B cell (primary cell): ENCODE results near the gene MAD1L1. TPM values are rescaled to one million over a fixed set of nuclear protein-coding genes. Genes with fewer than 3 reads are reported as not detected.

Experiments used
- ATAC-seq: fragments of 200-7000 bp; cut with Tn5 transposase; one replicate; pipeline ENCODE4 v1.10.0; 2021; ENCODE audit warnings: low read depth, mild to moderate bottlenecking, moderate number of reproducible peaks, moderate library complexity
- CTCF ChIA-PET: fragments of 350-600 bp; sonication (Branson Sonifier 250); formaldehyde crosslinking; loops from one replicate; lab custom pipeline; 2021; ENCODE audit warnings: antibody characterized with exemption, inconsistent platforms; lab: Charles Lee
- POLR2A ChIA-PET: fragments of 350-600 bp; sonication (Branson Sonifier 250); formaldehyde crosslinking; loops from one replicate; lab custom pipeline; 2021; ENCODE audit warnings: antibody characterized with exemption; lab: Charles Lee
- DNase-seq: peaks from one replicate; pipeline ENCODE4 v3.0.0; 2013
- H2AFZ ChIP-seq: 2 replicates; pipeline ENCODE4 v1.6.1; 2012; ENCODE audit warnings: mild to moderate bottlenecking, low read depth, low read length; ENCODE audit not compliant: insufficient read depth, poor library complexity, severe bottlenecking
- H3K27ac ChIP-seq, 2 donors: 1 replicate in 1 of 2; 2 replicates in 1 of 2; pipeline ENCODE4 v1.5.1; 2012 to 2013; ENCODE audit warnings: low read length in 2 of 2, mild to moderate bottlenecking in 2 of 2, moderate library complexity in 1 of 2
- H3K27me3 ChIP-seq, 4 experiments: fragments of 200-600 bp in 1 of 4; sonication (generic) in 1 of 4; replicated peaks in 1 of 4; 1 replicate in 2 of 4; 2 replicates in 2 of 4; pipeline versions ENCODE4 v1.6.1 to v1.7.0; 2013 to 2016; ENCODE audit warnings: low read length in 3 of 4, mild to moderate bottlenecking in 2 of 4, mixed read lengths in 1 of 4, moderate library complexity in 1 of 4; ENCODE audit not compliant: insufficient read depth in 4 of 4, control insufficient read depth in 3 of 4; ENCODE audit errors: control extremely low read depth in 1 of 4
- H3K36me3 ChIP-seq, 2 experiments: replicated peaks in 1 of 2; 1 replicate in 1 of 2; 2 replicates in 1 of 2; pipeline versions ENCODE4 v1.6.1 to v1.7.1; 2013; ENCODE audit warnings: low read length in 1 of 2; ENCODE audit not compliant: insufficient read depth in 2 of 2, control insufficient read depth in 1 of 2; ENCODE audit errors: control extremely low read depth in 1 of 2, extremely low read depth in 1 of 2
- H3K4me1 ChIP-seq, 2 donors: fragments of 200-600 bp in 1 of 2; sonication (generic) in 1 of 2; 1 replicate in 1 of 2; 2 replicates in 1 of 2; pipeline versions ENCODE4 v1.5.1 to v1.6.1; 2013 to 2017; ENCODE audit warnings: low read length in 2 of 2; ENCODE audit not compliant: control insufficient read depth in 2 of 2, insufficient read depth in 2 of 2
- H3K4me2 ChIP-seq: replicated peaks from 2 replicates; pipeline ENCODE3; 2012; ENCODE audit warnings: mild to moderate bottlenecking, low read depth, low read length; ENCODE audit not compliant: poor library complexity, severe bottlenecking
- H3K4me3 ChIP-seq, 5 experiments: fragments of 200-600 bp in 1 of 5; sonication (generic) in 1 of 5; 1 replicate in 3 of 5; 2 replicates in 2 of 5; pipeline versions ENCODE4 v1.5.1 to v1.7.0; 2011 to 2016; ENCODE audit warnings: low read length in 4 of 5, mild to moderate bottlenecking in 4 of 5, low read depth in 2 of 5, control low read depth in 1 of 5, moderate library complexity in 1 of 5; ENCODE audit not compliant: insufficient read depth in 1 of 5; ENCODE audit errors: control extremely low read depth in 1 of 5, extremely low read depth in 1 of 5
- H3K79me2 ChIP-seq: fragments of 200-600 bp; sonication (generic); one replicate; pipeline ENCODE4 v1.6.0; 2016; ENCODE audit warnings: low read length; ENCODE audit not compliant: control insufficient read depth, insufficient read depth
- H3K9ac ChIP-seq: fragments of 200-600 bp; sonication (generic); 2 replicates; pipeline ENCODE4 v1.6.1; 2017; ENCODE audit warnings: mild to moderate bottlenecking, low read length, moderate library complexity
- H3K9me3 ChIP-seq, 3 donors: one replicate each; pipeline versions ENCODE4 v1.6.1 to v1.7.1; 2013; ENCODE audit warnings: low read length in 2 of 3; ENCODE audit not compliant: control insufficient read depth in 2 of 3, insufficient read depth in 1 of 3; ENCODE audit errors: control extremely low read depth in 1 of 3
- H4K20me1 ChIP-seq: 2 replicates; pipeline ENCODE4 v1.6.0; 2012; ENCODE audit warnings: mild to moderate bottlenecking, low read length; ENCODE audit not compliant: insufficient read depth, control insufficient read depth, poor library complexity, severe bottlenecking
- H3K27ac Mint-ChIP-seq: one replicate; pipeline ENCODE4 v1.8.0; 2021; ENCODE audit warnings: mixed read lengths
- H3K27me3 Mint-ChIP-seq: one replicate; pipeline ENCODE4 v1.8.0; 2021; ENCODE audit warnings: mixed read lengths
- H3K4me1 Mint-ChIP-seq: one replicate; pipeline ENCODE4 v1.8.0; 2021; ENCODE audit warnings: mixed read lengths
- H3K4me3 Mint-ChIP-seq: one replicate; pipeline ENCODE4 v1.8.0; 2021; ENCODE audit warnings: mixed read lengths
- H3K9me3 Mint-ChIP-seq: one replicate; pipeline ENCODE4 v1.8.0; 2022; ENCODE audit warnings: mixed read lengths; ENCODE audit not compliant: insufficient read depth
- EZH2 ChIP-seq: IDR thresholded peaks from 2 replicates; pipeline ENCODE4 v1.6.1; 2012; ENCODE audit warnings: borderline replicate concordance, low read depth, mild to moderate bottlenecking, moderate library complexity, low read length; ENCODE audit not compliant: insufficient read depth, poor library complexity, severe bottlenecking
- WGBS: methylation state at CpG from one replicate; pipeline ENCODE4 v1.1.5; 2013; ENCODE audit warnings: missing lambda C conversion rate; ENCODE audit not compliant: insufficient coverage; 5-methylcytosine and 5-hydroxymethylcytosine counted together
- intact Hi-C: fragments of 100-400 bp; cut with micrococcal nuclease; formaldehyde crosslinking; loops from one replicate; pipeline ENCODE4 v1.10.0; 2022
- polyA plus RNA-seq: library from polyadenylated mRNA; depleted of rRNA; stranded (reverse); fragments of >200 nt; gene quantifications from 2 replicates; pipeline ENCODE4 v1.2.3, GENCODE V29; 2012
- total RNA-seq, 2 donors: library from RNA; stranded (reverse); fragments of 120-200 nt in 1 of 2; gene quantifications; 1 replicate in 1 of 2; 2 replicates in 1 of 2; pipeline versions ENCODE4 v1.2.3 to v1.2.4, GENCODE V29; 2013 to 2022
- TF ChIP-seq, protein P1 (sequence below): fragments of 200-600 bp; IDR thresholded peaks from one replicate; pipeline ENCODE4 v1.8.0; 2022; ENCODE audit warnings: antibody characterized with exemption, mild to moderate bottlenecking

The MAD1L1 gene
- total and polyA plus RNA-seq, 2 donors (not counting 1 experiment from before 2014, with no cell fraction given): 86.7 to 110 TPM

DNA sequence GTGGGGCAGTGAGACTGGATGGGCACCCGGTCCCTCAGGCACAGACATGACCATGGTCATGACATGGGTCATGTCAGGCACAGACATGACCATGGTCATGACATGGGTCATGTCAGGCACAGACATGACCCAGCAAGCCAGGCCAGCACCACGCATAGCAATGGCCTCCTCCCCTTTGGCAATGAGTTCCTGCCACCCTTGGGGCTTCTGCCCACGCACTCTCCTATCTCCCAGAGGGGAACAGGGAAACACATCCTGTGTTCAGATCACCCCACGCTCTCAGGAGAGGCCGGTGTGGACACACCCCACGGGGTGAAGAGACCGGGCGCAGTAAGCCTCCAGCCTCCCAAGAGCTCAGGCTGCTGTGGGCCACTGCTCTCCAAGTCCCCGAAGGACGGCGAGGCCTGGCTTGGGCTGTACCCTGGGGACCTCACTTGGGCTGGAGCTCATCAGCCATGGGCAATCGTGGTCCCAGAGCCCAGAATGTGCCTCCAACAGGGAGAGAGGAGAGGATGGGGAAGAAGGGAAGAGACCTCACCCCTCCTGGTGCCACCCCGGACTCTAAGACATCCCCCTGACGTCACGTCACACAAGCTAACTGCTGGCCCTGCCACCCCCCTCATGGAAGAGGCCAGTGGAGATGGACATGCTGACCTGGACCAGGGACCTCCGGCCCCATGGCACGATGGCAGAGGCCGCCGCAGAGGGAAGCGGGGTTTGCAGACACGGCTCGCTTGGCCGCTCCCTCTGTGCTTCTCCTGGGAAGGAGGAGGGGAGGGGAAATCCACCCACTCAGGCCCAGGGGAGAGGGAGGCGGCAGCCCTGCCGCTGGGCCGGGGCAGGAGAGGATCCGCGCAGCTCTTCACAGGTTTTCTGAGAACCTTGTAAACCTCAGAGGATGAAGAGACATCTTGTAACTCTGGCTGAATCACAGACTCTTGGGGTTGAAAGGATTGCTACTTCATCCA, 293.0 kb downstream of the MAD1L1 start:
- Histone ChIP-seq H4K20me1 (peaks cover 8% of the 10 kb centered on the region), H3K27ac (peak overlapping the region; percentile 91 to 98), H3K4me2 (peak overlapping the region; percentile 80), H3K9ac (peak overlapping the region; percentile 80), H2AFZ (peak overlapping the region; percentile 60), H3K4me3 (peak overlapping the region; percentile 46 to 95 (median 77)), H3K36me3 (peaks cover 0 to 18% of the 10 kb centered on the region in 2 experiments), H3K9me3 (peaks cover 0 to 6% (median 0%) of the 10 kb centered on the region in 3 donors), H3K4me1 (peaks cover 27 to 36% of the 10 kb centered on the region in 2 donors), H3K79me2 (peaks cover 59% of the 10 kb centered on the region), H3K27me3 (no peaks in the 10 kb centered on the region)
- no peaks in the 10 kb centered on the region for H3K27me3 Mint-ChIP-seq
- H3K4me3 Mint-ChIP-seq: peak overlapping the region; percentile 94
- peaks cover 44% of the 10 kb centered on the region for H3K4me1 Mint-ChIP-seq
- ChIA-PET POLR2A (interaction anchor here (0.6 to 2.3 kb wide), 8 partner anchors 13 to 160 kb away, joined by 3 to 16 read pairs (median 3); no protein-coding TSS in a partner anchor), CTCF (interaction anchor here (1.1 to 1.4 kb wide), 2 partner anchors 13 to 408 kb away, joined by 3 read pairs; no protein-coding TSS in a partner anchor)
- intact Hi-C loops: loop anchor here (1.0 kb wide), 4 partner anchors 13 to 160 kb away; no protein-coding TSS in a partner anchor
- DNase-seq (peak; percentile 60), ATAC-seq (peak; percentile 25)
- peak overlapping the region; percentile 97 for H3K27ac Mint-ChIP-seq
- 12% methylated on average over 25 of the region's 28 CpGs for WGBS
- TF ChIP-seq, protein P1, sequence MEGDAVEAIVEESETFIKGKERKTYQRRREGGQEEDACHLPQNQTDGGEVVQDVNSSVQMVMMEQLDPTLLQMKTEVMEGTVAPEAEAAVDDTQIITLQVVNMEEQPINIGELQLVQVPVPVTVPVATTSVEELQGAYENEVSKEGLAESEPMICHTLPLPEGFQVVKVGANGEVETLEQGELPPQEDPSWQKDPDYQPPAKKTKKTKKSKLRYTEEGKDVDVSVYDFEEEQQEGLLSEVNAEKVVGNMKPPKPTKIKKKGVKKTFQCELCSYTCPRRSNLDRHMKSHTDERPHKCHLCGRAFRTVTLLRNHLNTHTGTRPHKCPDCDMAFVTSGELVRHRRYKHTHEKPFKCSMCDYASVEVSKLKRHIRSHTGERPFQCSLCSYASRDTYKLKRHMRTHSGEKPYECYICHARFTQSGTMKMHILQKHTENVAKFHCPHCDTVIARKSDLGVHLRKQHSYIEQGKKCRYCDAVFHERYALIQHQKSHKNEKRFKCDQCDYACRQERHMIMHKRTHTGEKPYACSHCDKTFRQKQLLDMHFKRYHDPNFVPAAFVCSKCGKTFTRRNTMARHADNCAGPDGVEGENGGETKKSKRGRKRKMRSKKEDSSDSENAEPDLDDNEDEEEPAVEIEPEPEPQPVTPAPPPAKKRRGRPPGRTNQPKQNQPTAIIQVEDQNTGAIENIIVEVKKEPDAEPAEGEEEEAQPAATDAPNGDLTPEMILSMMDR: no peak
- no peak for TF ChIP-seq EZH2
- H3K9me3 Mint-ChIP-seq: no peaks in the 10 kb centered on the region
